Dendritic cell treated with granulocyte-macrophage colony-stimulating factor and Interleukin-4, amounts not matched to agents 40 ng/mL and 50 ng/mL, for 4 days (primary cell): ENCODE results near the gene MORC3.
A peak's percentile ranks its signal among the peaks of the same experiment; 100 is the strongest.
"Not testable (repeated sequence)": the region's sequence is repeated elsewhere in the genome, so short reads cannot be mapped to it uniquely, and the experiment has no call there.

ENCODE experiments used
- H3K27ac Mint-ChIP-seq: one replicate; pipeline ENCODE4 v1.8.0; 2022; ENCODE audit warnings: mild to moderate bottlenecking, mixed read lengths
- H3K27me3 Mint-ChIP-seq: one replicate; pipeline ENCODE4 v1.8.0; 2022; ENCODE audit warnings: mild to moderate bottlenecking, mixed read lengths
- H3K36me3 Mint-ChIP-seq: one replicate; pipeline ENCODE4 v1.8.0; 2022; ENCODE audit warnings: low read depth, mixed read lengths
- H3K4me1 Mint-ChIP-seq: one replicate; pipeline ENCODE4 v1.8.0; 2022; ENCODE audit warnings: low read depth, mixed read lengths
- H3K4me3 Mint-ChIP-seq: one replicate; pipeline ENCODE4 v1.8.0; 2022; ENCODE audit warnings: mild to moderate bottlenecking, moderate library complexity, mixed read lengths
- H3K9me3 Mint-ChIP-seq: one replicate; pipeline ENCODE4 v1.8.0; 2022; ENCODE audit warnings: mixed read lengths
- intact Hi-C: fragments of 100-400 bp; cut with micrococcal nuclease; formaldehyde crosslinking; loops from one replicate; pipeline ENCODE4 v1.15.0; 2022

MORC3 gene, protein sequence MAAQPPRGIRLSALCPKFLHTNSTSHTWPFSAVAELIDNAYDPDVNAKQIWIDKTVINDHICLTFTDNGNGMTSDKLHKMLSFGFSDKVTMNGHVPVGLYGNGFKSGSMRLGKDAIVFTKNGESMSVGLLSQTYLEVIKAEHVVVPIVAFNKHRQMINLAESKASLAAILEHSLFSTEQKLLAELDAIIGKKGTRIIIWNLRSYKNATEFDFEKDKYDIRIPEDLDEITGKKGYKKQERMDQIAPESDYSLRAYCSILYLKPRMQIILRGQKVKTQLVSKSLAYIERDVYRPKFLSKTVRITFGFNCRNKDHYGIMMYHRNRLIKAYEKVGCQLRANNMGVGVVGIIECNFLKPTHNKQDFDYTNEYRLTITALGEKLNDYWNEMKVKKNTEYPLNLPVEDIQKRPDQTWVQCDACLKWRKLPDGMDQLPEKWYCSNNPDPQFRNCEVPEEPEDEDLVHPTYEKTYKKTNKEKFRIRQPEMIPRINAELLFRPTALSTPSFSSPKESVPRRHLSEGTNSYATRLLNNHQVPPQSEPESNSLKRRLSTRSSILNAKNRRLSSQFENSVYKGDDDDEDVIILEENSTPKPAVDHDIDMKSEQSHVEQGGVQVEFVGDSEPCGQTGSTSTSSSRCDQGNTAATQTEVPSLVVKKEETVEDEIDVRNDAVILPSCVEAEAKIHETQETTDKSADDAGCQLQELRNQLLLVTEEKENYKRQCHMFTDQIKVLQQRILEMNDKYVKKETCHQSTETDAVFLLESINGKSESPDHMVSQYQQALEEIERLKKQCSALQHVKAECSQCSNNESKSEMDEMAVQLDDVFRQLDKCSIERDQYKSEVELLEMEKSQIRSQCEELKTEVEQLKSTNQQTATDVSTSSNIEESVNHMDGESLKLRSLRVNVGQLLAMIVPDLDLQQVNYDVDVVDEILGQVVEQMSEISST

DNA sequence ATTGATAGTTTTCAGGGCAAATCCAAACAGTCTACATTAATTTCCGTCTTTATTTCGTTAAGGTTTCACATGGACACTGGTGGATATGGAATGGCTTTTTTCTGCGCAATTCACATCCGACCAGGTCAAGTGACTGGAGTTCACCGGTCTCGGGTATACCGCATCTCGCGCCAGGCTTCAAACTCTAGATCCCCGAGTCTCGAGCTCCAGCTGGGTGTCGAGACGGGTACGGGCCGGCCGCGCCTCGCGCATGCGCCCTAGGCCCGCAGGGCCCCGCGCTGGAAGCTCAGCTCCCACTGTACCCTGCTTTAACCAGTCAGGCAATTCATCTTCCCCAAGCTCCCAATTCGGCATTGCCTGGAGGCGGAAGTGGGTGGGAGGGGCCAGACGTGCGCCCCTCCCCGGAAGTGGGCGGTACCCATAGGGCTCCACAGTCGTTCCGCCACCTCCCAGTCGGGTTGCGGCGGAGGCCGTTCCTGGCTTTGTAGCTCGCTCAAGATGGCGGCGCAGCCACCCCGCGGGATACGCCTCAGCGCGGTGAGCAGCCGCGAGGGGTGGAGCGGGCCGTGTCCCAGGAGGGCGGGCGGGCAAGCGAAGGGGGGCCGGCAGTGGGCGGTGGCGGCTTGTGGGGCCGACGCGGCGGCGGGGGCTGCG is at the start of gene MORC3:
TSS of gene MORC3 (plus strand) at position 431 of the 654 bp plus-strand sequence. CDS start at position 499, 68 bp downstream.
- intact Hi-C loops, result loop anchor here (10.0 kb wide), 1 partner anchor 165 kb away; the partner anchor contains the start of gene DOP1B
- no peaks in the 10 kb centered on the region for H3K27me3 Mint-ChIP-seq
- H3K4me3 Mint-ChIP-seq, result peak within 1 kb of the TSS; percentile 83
- peak within 1 kb of the TSS; percentile 96 for H3K27ac Mint-ChIP-seq
- peaks cover 42% of the 10 kb centered on the region for H3K4me1 Mint-ChIP-seq
- H3K9me3 Mint-ChIP-seq, result no peaks in the 10 kb centered on the region
- peaks cover 41% of the 10 kb centered on the region for H3K36me3 Mint-ChIP-seq

DNA sequence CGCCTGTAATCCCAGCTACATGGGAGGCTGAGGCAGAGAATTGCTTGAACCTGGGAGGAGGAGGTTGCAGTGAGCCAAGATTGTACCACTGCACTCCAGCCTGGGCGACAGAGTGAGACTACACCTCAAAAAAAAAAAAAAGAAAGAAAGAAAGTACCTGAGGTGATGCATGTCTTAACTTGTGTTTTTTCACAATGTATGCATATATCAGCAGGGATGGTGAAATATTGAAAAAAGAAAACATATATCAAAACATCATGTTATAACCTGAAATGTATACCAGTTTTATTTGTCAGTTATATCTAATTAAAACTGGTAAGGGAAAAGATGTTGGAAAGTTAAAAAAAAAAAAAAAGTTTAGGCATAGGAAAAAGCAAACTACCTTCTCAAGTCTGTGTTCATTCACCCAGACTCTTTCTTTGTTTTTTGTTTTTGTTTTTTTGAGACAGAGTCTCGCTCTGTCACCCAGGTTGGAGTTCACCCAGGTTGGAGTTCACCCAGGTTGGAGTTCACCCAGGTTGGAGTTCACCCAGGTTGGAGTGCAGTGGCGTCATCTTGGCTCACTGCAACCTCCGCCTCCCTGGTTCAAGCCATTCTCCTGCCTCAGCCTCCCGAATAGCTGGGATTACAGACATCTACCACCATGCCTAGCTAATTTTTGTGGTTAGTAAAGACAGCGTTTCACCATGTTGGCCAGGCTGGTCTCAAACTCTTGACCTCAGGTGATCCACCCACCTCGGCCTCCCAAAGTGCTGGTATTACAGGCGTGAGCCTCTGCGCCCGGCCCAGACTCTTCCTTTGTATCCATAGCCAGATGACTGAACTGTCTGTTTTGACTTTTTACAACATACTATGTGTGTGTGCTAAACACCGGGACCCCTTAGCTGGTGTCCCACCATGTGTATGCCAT is 49.0 kb upstream of the MORC3 start:
- intact Hi-C loops, H3K27me3 Mint-ChIP-seq, H3K4me1 Mint-ChIP-seq, H3K27ac Mint-ChIP-seq, H3K9me3 Mint-ChIP-seq, H3K4me3 Mint-ChIP-seq: not testable (repeated sequence)
- peaks cover 100% of the 10 kb centered on the region for H3K36me3 Mint-ChIP-seq

DNA sequence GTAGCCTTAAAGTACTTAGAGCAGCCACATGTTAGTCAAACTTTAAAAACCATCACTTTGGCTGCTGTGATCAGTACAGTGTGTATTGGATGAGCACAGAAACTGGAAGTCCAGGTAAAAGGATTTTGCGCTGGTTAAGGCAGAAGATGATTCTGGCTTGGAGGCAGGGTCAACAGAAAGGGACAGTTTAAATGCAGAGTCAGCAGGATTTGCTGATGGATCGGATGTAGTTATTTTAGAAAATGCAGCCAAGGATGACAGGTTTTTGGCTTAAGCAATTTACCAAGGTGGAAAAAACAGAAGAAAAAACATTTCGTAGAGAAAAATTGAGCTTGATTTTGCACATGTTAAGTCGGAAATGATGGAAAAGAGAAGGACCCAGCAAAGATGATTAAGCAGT is 45.9 kb upstream of the MORC3 start:
- Mint-ChIP-seq H3K4me3 (no peak overlapping the region), H3K27ac (no peak overlapping the region), H3K36me3 (peaks cover 100% of the 10 kb centered on the region), H3K4me1 (no peaks in the 10 kb centered on the region), H3K27me3 (no peaks in the 10 kb centered on the region), H3K9me3 (no peaks in the 10 kb centered on the region)
- intact Hi-C loops, result no loop called here

DNA sequence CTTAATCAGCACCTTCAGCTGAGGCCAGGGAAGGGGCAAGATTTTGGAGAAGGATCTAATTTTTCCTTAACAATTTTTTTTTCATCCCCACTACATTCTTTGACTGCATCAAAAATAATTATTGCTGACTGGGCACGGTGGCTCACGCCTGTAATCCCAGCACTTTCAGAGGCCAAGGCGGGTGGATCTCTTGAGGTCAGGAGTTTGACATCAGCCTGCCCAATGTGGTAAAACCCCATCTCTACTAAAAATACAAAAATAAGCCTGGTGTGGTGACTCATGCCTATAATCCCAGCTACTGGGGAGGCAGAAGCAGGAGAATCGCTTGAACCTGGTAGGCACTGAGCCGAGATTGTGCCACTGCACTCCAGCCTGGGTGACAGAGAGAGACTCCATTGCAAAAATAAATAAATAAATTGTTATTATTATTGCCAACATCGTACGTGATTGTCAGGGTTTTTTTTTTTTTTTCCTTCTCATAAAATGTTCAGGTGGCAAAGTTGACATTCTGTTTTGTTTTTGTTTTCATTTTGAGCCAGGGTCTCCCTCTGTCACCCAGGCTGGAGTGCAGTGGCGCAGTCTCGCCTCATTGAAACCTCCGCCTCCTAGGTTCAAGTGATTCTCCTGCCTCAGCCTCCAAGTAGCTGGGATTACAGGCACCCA is 37.3 kb upstream of the MORC3 start:
- Mint-ChIP-seq H3K4me1 (no peaks in the 10 kb centered on the region), H3K27ac (no peak overlapping the region), H3K9me3 (no peaks in the 10 kb centered on the region), H3K4me3 (no peak overlapping the region), H3K27me3 (no peaks in the 10 kb centered on the region), H3K36me3 (peaks cover 94% of the 10 kb centered on the region)
- intact Hi-C loops, result no loop called here

DNA sequence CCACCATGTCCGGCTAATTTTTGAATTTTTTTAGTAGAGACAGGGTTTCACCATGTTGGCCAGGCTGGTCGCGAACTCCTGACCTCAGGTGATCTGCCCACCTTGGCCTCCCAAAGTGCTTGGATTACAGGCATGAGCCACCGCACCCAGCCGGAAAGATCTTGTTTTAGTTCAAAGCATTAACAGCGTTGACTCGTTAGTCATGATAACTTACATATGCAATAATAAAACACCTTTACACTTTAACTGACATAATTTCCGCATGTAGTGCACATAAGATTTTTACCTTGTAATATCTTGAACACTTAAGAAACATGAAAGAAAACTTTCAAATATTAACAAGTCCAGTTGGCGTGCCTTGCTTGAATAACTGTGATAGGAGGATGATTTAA is 36.8 kb upstream of the MORC3 start:
- H3K27me3 Mint-ChIP-seq, result not testable (repeated sequence)

DNA sequence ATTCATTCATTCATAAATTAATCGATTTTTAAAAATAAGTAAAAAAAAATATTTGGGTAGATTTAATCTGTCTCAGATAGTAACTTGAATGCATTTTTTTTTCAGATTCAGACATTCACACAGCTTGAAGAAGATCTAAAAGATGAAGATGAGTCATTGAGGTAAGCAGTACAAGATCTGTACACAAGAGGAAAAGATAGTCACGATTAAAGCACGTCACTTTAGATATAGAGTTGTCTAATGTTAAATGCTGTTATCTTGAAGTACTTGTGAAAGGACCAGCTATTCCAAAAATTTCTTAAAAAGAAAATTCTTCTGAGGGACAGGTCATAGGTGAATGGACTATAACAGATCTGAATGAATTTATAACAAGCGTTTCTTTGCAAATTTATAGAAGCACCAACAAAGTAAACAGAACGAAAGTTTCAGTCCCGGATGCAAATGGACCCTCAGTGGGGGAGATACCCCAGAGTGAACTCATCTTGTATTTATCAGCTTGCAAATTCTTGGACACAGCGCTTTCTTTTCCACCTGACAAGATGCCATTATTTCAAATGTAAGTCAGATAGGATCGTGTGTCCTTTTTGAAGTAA is 31.2 kb upstream of the MORC3 start:
- H3K4me1 Mint-ChIP-seq, result no peaks in the 10 kb centered on the region
- H3K27me3 Mint-ChIP-seq, result no peaks in the 10 kb centered on the region
- peaks cover 96% of the 10 kb centered on the region for H3K36me3 Mint-ChIP-seq
- intact Hi-C loops, result no loop called here
- no peak overlapping the region for H3K4me3 Mint-ChIP-seq
- H3K27ac Mint-ChIP-seq, result no peak overlapping the region
- H3K9me3 Mint-ChIP-seq, result no peaks in the 10 kb centered on the region

More for the DNA sequence above, 36.8 kb upstream of the MORC3 start:
- H3K4me1 Mint-ChIP-seq, H3K4me3 Mint-ChIP-seq, H3K27ac Mint-ChIP-seq, H3K9me3 Mint-ChIP-seq, intact Hi-C loops: not testable (repeated sequence)
- H3K36me3 Mint-ChIP-seq, result peaks cover 94% of the 10 kb centered on the region

DNA sequence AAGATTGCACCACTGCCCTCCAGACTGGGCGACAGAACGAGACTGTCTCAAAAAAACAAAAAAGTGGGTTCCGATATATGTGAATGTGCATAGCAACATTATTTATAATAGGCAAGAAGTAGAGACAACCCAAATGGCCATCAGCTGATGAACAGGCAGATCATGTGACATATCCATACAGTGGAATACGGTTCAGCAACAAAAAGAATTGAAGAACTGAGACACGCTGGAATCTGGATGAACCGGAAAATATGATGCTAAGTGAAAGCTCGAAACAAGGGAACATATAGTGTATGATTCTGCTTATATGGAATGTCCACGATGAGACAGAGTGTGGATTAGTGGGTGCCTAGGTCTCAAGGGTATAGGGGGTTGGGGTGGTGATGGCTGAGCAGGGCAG is 28.5 kb upstream of the MORC3 start:
- Mint-ChIP-seq H3K36me3 (peaks cover 88% of the 10 kb centered on the region), H3K4me1 (no peaks in the 10 kb centered on the region), H3K9me3 (no peaks in the 10 kb centered on the region), H3K27me3 (no peaks in the 10 kb centered on the region), H3K4me3 (no peak overlapping the region), H3K27ac (no peak overlapping the region)
- intact Hi-C loops, result no loop called here

DNA sequence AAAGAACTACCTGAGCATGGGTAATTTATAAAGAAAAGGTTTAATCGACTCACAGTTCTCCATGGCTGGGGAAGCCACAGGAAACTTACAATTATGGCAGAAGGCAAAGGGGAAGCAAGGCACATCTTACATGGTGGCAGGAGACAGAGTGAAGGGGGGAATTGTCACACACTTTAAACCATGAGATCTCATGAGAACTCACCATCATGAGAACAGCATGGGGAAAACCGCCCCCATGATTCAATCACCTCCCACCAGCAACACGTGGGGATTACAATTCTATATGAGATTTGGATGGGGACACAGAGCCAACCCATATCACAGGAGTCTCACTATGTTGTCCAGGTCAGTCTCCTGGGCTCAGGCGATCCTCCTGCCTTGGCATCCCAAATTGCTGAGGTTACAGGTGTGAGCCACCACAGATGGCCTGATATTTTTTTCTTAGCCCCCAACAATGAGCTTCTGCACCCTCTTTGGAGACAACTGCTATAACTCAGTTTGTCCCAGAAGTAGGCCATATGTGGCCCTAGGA is 22.5 kb upstream of the MORC3 start:
- H3K4me1 Mint-ChIP-seq, result peaks cover 36% of the 10 kb centered on the region
- peaks cover 6% of the 10 kb centered on the region for H3K9me3 Mint-ChIP-seq
- no peaks in the 10 kb centered on the region for H3K27me3 Mint-ChIP-seq
- intact Hi-C loops, result loop anchor here (5.0 kb wide), 1 partner anchor 35 kb away; no protein-coding TSS in a partner anchor
- peak overlapping the region; percentile 79 for H3K4me3 Mint-ChIP-seq
- H3K27ac Mint-ChIP-seq, result peak overlapping the region; percentile 98
- peaks cover 29% of the 10 kb centered on the region for H3K36me3 Mint-ChIP-seq

DNA sequence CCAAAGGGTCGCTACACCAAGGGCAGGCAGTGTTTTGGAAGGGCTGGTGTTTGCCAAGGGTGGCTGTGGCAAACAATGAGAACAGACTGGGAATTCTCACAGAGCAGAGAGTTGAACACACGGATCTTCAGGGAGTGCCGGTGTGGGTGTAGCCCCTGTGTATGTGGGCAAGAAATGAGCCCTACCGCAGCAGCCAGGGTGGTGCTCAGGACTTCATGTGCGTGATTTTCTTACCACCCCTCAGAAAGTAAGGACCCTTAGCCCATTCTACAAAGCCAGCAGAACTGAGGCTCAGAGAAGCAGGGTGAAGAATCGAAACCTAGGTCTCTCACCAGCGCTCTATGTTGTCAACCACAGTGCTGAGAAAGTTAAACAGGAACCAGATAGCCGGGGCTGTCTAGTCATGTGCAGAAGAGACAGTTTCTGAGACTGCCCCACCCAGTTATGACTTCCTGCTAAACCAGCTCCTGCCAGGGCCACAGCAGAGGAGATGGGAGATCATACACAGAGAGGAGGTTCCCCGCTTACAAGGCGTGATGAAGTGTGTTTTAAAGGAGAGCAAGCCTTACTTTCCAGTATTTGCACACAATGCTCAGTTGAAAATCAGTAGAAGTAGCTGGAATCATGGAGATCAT is 21.9 kb upstream of the MORC3 start:
- H3K4me1 Mint-ChIP-seq, result peaks cover 36% of the 10 kb centered on the region
- intact Hi-C loops, result loop anchor here (5.0 kb wide), 1 partner anchor 34 kb away; no protein-coding TSS in a partner anchor
- H3K9me3 Mint-ChIP-seq, result peaks cover 6% of the 10 kb centered on the region

DNA sequence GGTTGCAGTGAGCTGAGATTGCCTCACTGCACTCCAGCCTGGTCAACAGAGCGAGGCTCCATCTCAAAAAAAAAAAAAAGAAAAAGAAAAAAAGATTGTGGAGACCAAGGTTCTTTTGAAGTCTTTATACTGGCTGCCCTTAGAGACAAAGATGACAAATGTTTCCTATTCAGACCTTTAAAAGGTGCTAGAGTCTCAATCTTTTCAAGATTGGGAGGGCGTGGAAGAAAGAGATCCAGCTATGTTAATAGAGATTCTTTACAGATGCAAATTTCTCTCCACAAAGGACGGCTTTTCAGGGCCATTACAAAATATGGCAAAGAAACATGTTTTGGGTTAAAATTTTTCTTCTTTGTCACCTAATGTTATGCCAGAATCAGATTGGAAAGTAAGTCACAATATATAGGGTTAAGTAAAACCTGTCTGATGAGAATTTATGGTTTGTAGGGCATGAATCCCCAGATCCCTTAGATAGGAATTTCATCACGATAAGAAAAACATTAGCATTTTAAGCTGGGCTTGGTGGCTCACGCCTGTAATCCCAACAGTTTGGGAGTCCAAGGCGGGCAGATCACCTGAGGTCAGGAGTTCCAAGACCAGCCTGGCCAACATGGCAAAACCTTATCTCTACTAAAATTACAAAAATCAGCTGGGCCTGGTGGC is 13.0 kb upstream of the MORC3 start:
- H3K4me3 Mint-ChIP-seq, result no peak overlapping the region
- H3K27ac Mint-ChIP-seq, result no peak overlapping the region
- no peaks in the 10 kb centered on the region for H3K9me3 Mint-ChIP-seq
- intact Hi-C loops, result no loop called here
- H3K4me1 Mint-ChIP-seq, result peaks cover 3% of the 10 kb centered on the region
- no peaks in the 10 kb centered on the region for H3K36me3 Mint-ChIP-seq
- H3K27me3 Mint-ChIP-seq, result no peaks in the 10 kb centered on the region

More for the DNA sequence above, 21.9 kb upstream of the MORC3 start:
- peak overlapping the region; percentile 98 for H3K27ac Mint-ChIP-seq
- peak overlapping the region; percentile 79 for H3K4me3 Mint-ChIP-seq
- H3K36me3 Mint-ChIP-seq, result peaks cover 23% of the 10 kb centered on the region
- no peaks in the 10 kb centered on the region for H3K27me3 Mint-ChIP-seq

DNA sequence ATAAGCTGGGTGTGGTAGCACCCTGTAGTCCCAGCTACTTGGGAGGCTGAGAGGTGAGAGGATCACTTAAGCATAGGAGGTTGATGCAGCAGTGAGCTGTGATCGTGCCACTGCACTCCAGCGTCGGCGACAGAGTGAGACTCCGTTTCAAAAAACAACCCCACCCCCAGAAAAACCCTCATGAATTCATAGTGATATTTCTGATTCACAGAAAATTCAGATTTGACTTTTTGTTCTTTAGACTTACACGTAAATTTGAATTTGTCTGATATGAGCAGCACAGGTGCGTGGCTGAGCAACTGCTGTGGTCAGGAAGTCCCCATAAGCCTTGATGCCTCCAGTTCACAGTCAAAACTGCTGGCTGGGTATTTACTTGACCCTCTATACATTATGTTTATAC is 10.0 kb upstream of the MORC3 start:
- intact Hi-C loops, result no loop called here
- no peak overlapping the region for H3K27ac Mint-ChIP-seq
- H3K4me1 Mint-ChIP-seq, result no peaks in the 10 kb centered on the region
- H3K36me3 Mint-ChIP-seq, result no peaks in the 10 kb centered on the region
- no peaks in the 10 kb centered on the region for H3K9me3 Mint-ChIP-seq
- no peak overlapping the region for H3K4me3 Mint-ChIP-seq
- no peaks in the 10 kb centered on the region for H3K27me3 Mint-ChIP-seq
